Neural crest cell (in vitro differentiated cells): Measurements from ENCODE around the gene ULBP1. TPM values are rescaled to one million over a fixed set of nuclear protein-coding genes. Genes with fewer than 3 reads are reported as not detected.
"Not testable (repeated sequence)": the region's sequence is repeated elsewhere in the genome, so short reads cannot be mapped to it uniquely, and the experiment has no call there.

ENCODE experiments used
- DNase-seq: peaks from one replicate; pipeline ENCODE4 v3.0.0; 2021; ENCODE audit warnings: low read depth, mixed read lengths, low spot score
- H3K27ac Mint-ChIP-seq: one replicate; pipeline ENCODE4 v1.8.0; 2021; ENCODE audit warnings: mild to moderate bottlenecking, mixed read lengths; ENCODE audit not compliant: unreplicated experiment
- H3K27me3 Mint-ChIP-seq: 2 replicates; pipeline ENCODE4 v1.8.0; 2021; ENCODE audit warnings: low read depth, mild to moderate bottlenecking, mixed read lengths
- H3K36me3 Mint-ChIP-seq: 2 replicates; pipeline ENCODE4 v1.8.0; 2021; ENCODE audit warnings: low read depth, mild to moderate bottlenecking, mixed read lengths
- H3K4me1 Mint-ChIP-seq: 2 replicates; pipeline ENCODE4 v1.8.0; 2021; ENCODE audit warnings: mixed read lengths
- H3K4me3 Mint-ChIP-seq: one replicate; pipeline ENCODE4 v1.8.0; 2021; ENCODE audit warnings: mild to moderate bottlenecking, mixed read lengths
- H3K9me3 Mint-ChIP-seq: 2 replicates; pipeline ENCODE4 v1.8.0; 2021; ENCODE audit warnings: mixed read lengths
- CTCF ChIP-seq: fragments of 200-600 bp; sonication (generic); conservative IDR thresholded peaks from 2 replicates; pipeline ENCODE4 v1.5.0; 2021; ENCODE audit warnings: antibody characterized with exemption, mild to moderate bottlenecking
- total RNA-seq: library from RNA; stranded (reverse); gene quantifications from 2 replicates; pipeline ENCODE4 v1.2.1, GENCODE V29; 2021

Gene ULBP1
- total RNA-seq, 1 donor from 2014 or later, result 2.3 TPM

- H3K9me3 Mint-ChIP-seq, result no peaks in the 10 kb centered on the region
- H3K27ac Mint-ChIP-seq, result no peak overlapping the region
- peak overlapping the region; percentile 79 for H3K4me3 Mint-ChIP-seq
- TF ChIP-seq CTCF, result no peak
- DNase-seq, result no peak
- H3K36me3 Mint-ChIP-seq, result no peaks in the 10 kb centered on the region
- peaks cover 91% of the 10 kb centered on the region for H3K27me3 Mint-ChIP-seq
- peaks cover 17% of the 10 kb centered on the region for H3K4me1 Mint-ChIP-seq
These were observed 39.4 kb upstream of the ULBP1 start for GRCh38 chr6:149924206-149924932.

GRCh38 chr6:149924933-149925252, 38.9 kb upstream of the ULBP1 start:
- peak overlapping the region; percentile 79 for H3K4me3 Mint-ChIP-seq
- peaks cover 96% of the 10 kb centered on the region for H3K27me3 Mint-ChIP-seq
- H3K4me1 Mint-ChIP-seq, result peaks cover 17% of the 10 kb centered on the region
- H3K9me3 Mint-ChIP-seq, result no peaks in the 10 kb centered on the region
- no peak for DNase-seq
- H3K27ac Mint-ChIP-seq, result no peak overlapping the region
- H3K36me3 Mint-ChIP-seq, result no peaks in the 10 kb centered on the region
- TF ChIP-seq CTCF, result no peak

GRCh38 chr6:149925253-149925973, 38.3 kb upstream of the ULBP1 start:
- no peaks in the 10 kb centered on the region for H3K9me3 Mint-ChIP-seq

GRCh38 chr6:149925974-149926777, 37.6 kb upstream of the ULBP1 start:
- TF ChIP-seq CTCF, result peak; percentile 87
- Mint-ChIP-seq H3K4me1 (peaks cover 17% of the 10 kb centered on the region), H3K27me3 (peaks cover 96% of the 10 kb centered on the region), H3K27ac (no peak overlapping the region), H3K4me3 (peak overlapping the region; percentile 78), H3K9me3 (no peaks in the 10 kb centered on the region), H3K36me3 (no peaks in the 10 kb centered on the region)
- DNase-seq, result peak; percentile 88

More at GRCh38 chr6:149925253-149925973, 38.3 kb upstream of the ULBP1 start:
- Mint-ChIP-seq H3K27me3 (peaks cover 96% of the 10 kb centered on the region), H3K4me1 (peaks cover 17% of the 10 kb centered on the region), H3K4me3 (peak overlapping the region; percentile 79), H3K36me3 (no peaks in the 10 kb centered on the region), H3K27ac (no peak overlapping the region)
- no peak for DNase-seq
- no peak for TF ChIP-seq CTCF

GRCh38 chr6:149927025-149927424, 36.7 kb upstream of the ULBP1 start:
- peaks cover 96% of the 10 kb centered on the region for H3K27me3 Mint-ChIP-seq
- DNase-seq, H3K4me3 Mint-ChIP-seq, H3K36me3 Mint-ChIP-seq, H3K27ac Mint-ChIP-seq, H3K9me3 Mint-ChIP-seq: not testable (repeated sequence)
- H3K4me1 Mint-ChIP-seq, result peaks cover 17% of the 10 kb centered on the region
